ENCODE data around the gene CD247. TPM values are rescaled to one million over a fixed set of nuclear protein-coding genes. Genes with fewer than 3 reads are reported as not detected.

The CD247 gene
- total and polyA plus RNA-seq, 2 donors from 2014 or later, result 1.8 to 7.7 TPM

- peaks cover 3 to 17% (median 11%) of the 10 kb centered on the region in 3 donors for H3K36me3 ChIP-seq (ENCODE audit: control insufficient read depth in 2 of 3, insufficient read depth in 3 of 3, low read length in 3 of 3)
- no peak for TF ChIP-seq CTCF (IDR thresholded peaks at IDR 0.05; ENCODE audit: borderline replicate concordance, extremely low read depth, insufficient read depth)
- no peak overlapping the region for H3K27ac ChIP-seq (ENCODE audit: low read depth in 2 of 2, low read length in 2 of 2)
- no peaks in the 10 kb centered on the region for H3K9me3 ChIP-seq (ENCODE audit: control insufficient read depth in 2 of 3, insufficient read depth in 1 of 3, low read length in 3 of 3)
- H3K4me3 ChIP-seq (ENCODE audit: low read length in 3 of 3), result no peak overlapping the region
- H3K9ac ChIP-seq (ENCODE audit: low read length in 3 of 3), result no peak overlapping the region
- intact Hi-C loops (cut with DNase I), result no loop called here
- DNase-seq (no peak), FAIRE-seq (no peak)
- H3K27me3 ChIP-seq (ENCODE audit: control insufficient read depth, insufficient read depth, low read length), result no peaks in the 10 kb centered on the region
- no peaks in the 10 kb centered on the region for H3K4me1 ChIP-seq (ENCODE audit: control insufficient read depth in 2 of 3, insufficient read depth in 2 of 3, low read depth in 1 of 3, low read length in 3 of 3)
These were observed 26.2 kb upstream of the CD247 start for GRCh38 chr1:167544447-167545093.

- TF ChIP-seq CTCF (IDR thresholded peaks at IDR 0.05; ENCODE audit: borderline replicate concordance, extremely low read depth, insufficient read depth), result no peak
- FAIRE-seq, result no peak
- no peak overlapping the region for H3K27ac ChIP-seq (ENCODE audit: low read depth in 2 of 2, low read length in 2 of 2)
These were observed 25.1 kb upstream of the CD247 start for GRCh38 chr1:167543199-167543990.

DNA sequence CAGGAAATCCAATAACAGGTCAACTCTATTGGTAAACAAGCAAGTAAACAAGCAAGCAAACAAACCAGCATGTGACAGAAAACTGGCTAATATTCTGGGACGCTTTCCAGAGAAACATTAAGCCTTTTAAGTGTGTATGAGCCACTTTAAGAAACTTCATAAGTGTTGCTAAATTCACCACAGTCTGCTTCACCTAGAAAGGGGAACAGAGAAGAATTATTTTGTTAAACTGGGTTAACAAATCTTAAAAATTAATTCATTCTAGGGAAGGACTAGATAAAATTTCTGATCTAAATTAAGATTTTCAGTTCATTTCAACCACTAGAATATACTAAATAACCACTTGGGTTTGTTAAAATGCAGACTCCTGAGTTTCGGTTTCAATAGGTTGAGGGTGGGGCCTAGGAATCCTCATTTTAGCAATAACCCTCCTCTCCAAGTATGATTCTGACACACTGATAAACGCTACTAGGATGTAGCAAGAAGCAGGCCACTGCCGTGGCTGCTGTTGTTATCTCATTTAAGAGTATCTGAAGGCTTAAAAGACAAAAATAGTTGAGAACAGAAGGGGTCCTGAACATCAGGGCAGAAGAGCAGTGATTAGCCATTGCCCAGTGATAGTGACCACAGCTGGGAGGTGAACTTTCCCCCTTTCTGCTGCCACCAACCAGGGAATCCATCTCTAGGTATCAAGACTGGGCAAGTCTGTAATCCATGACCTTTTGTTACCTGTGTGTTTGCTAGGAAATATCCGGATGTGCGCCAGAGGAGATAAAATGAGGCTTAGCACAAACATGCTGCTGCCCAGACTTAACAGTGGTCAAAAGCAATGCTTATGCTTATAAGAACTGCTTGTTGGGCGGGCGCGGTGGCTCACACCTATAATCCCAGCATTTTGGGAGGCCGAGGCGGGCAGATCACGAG is 24.0 kb upstream of the CD247 start:
- no peak overlapping the region for H3K27ac ChIP-seq (ENCODE audit: low read depth in 2 of 2, low read length in 2 of 2)

More at GRCh38 chr1:167543199-167543990, 25.1 kb upstream of the CD247 start:
- intact Hi-C loops (cut with DNase I), result no loop called here
- Histone ChIP-seq H3K9me3 (ENCODE audit: control insufficient read depth in 2 of 3, insufficient read depth in 1 of 3, low read length in 3 of 3) (no peaks in the 10 kb centered on the region), H3K27me3 (ENCODE audit: control insufficient read depth, insufficient read depth, low read length) (no peaks in the 10 kb centered on the region), H3K9ac (ENCODE audit: low read length in 3 of 3) (no peak overlapping the region), H3K4me1 (ENCODE audit: control insufficient read depth in 2 of 3, insufficient read depth in 2 of 3, low read depth in 1 of 3, low read length in 3 of 3) (no peaks in the 10 kb centered on the region), H3K4me3 (ENCODE audit: low read length in 3 of 3) (no peak overlapping the region), H3K36me3 (ENCODE audit: control insufficient read depth in 2 of 3, insufficient read depth in 3 of 3, low read length in 3 of 3) (peaks cover 3 to 17% (median 11%) of the 10 kb centered on the region in 3 donors)
- no peak for DNase-seq

More for the DNA sequence above, 24.0 kb upstream of the CD247 start:
- Histone ChIP-seq H3K9me3 (ENCODE audit: control insufficient read depth in 2 of 3, insufficient read depth in 1 of 3, low read length in 3 of 3) (no peaks in the 10 kb centered on the region), H3K4me1 (ENCODE audit: control insufficient read depth in 2 of 3, insufficient read depth in 2 of 3, low read depth in 1 of 3, low read length in 3 of 3) (no peaks in the 10 kb centered on the region), H3K36me3 (ENCODE audit: control insufficient read depth in 2 of 3, insufficient read depth in 3 of 3, low read length in 3 of 3) (peaks cover 3 to 17% (median 11%) of the 10 kb centered on the region in 3 donors), H3K27me3 (ENCODE audit: control insufficient read depth, insufficient read depth, low read length) (no peaks in the 10 kb centered on the region), H3K9ac (ENCODE audit: low read length in 3 of 3) (no peak overlapping the region), H3K4me3 (ENCODE audit: low read length in 3 of 3) (no peak overlapping the region)
- no peak for DNase-seq
- intact Hi-C loops (cut with DNase I), result no loop called here
- no peak for FAIRE-seq
- TF ChIP-seq CTCF (IDR thresholded peaks at IDR 0.05; ENCODE audit: borderline replicate concordance, extremely low read depth, insufficient read depth), result no peak
